GM12872 (cell line): Measurements from ENCODE around the gene VN1R5.

Experiments
- CTCF ChIP-seq: IDR thresholded peaks from 3 replicates; pipeline ENCODE4 v1.5.1; 2011; ENCODE audit warnings: low read depth, mild to moderate bottlenecking, low read length, moderate library complexity; ENCODE audit not compliant: insufficient read depth

Gene VN1R5

GRCh38 chr1:247291161-247291560 is 35.3 kb downstream of the VN1R5 start:
- TF ChIP-seq CTCF, result no peak

GRCh38 chr1:247291833-247292561 is 36.1 kb downstream of the VN1R5 start:
- no peak for TF ChIP-seq CTCF

DNA sequence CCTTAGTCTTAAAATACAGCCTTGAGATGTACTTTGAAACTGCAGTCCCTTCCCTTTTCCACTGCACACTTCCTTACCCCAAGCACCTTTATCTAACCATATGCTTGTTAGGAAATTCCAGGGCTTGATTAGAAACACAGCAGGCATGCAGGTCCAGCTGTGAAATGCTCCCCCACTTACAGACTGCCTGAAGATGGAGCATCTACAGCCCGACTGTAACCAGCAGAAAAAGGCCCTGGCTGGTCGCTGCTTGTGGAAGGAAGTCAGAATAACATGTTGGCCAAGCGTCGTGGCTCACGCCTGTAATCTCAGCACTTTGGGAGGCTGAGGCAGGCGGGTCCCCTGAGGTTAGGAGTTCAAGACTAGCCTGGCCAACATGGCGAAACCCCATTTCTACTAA is 37.2 kb downstream of the VN1R5 start:
- TF ChIP-seq CTCF, result no peak

DNA sequence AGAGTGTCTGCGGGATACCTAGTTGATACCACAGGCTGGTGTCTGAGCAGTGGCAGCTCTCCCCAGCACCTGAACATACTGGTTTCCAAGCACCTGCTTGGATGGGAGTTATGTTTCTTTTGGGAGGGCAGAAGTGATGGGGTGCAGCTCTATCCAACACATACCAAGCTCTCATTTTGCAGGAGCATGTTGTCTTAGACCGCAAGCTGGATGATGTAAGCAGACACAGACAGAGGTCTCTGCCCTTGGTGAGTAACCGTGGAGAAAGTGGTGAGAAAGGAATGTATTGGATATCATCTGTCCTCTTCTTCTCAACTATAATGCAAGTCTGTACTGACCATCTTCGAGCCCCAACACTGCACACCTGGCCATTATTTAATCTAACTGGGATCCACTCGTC is 38.4 kb downstream of the VN1R5 start:
- TF ChIP-seq CTCF, result no peak

DNA sequence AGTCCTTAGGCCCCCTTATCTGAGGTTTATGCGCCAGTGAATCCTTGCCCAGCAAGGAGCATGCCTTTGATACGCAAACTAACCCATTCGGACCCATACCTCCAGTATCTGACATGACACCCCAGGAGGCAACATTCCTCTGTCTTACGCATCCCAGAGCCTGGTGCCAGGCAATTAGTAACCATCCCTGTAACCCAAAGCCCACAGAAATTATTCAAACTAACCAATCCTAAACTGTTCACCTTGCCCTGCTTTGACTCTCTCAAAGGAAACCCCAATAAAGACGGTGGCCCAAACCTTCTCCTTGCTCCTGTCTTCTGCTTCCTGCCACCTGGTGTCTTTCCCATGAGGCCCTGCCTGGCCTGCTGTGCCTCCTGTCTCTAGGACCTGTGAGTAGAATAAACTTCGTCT is 39.4 kb downstream of the VN1R5 start:
- no peak for TF ChIP-seq CTCF

- TF ChIP-seq CTCF, result no peak
Measured at GRCh38 chr1:247295746-247296145, 39.9 kb downstream of the VN1R5 start.

DNA sequence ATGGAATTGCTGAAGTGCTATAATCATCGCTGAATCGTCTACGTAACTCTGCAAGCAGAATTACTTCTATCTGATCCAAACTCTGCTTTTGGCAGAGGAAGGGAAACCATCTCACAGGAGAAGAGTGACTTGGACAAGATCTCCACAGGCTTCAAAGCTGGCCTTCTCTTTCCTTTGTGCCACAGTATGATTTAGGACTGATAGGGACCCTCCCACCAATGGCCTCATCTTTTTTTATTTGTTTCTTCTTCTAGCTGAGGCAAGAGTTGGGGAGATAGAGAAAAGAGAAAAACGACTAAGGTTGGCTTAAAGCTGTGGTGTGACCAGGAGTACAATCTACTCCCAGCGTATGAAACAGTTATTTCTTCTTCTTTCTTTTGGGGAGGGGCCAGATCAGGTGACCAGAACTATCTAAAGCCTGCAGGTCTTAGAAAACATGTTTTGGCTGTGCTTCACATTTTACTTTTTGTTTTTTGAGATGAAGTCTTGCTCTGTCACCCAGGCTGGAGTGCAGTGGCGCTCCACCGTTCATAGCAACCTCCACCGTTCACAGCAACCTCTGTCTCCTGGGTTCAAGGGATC is 40.8 kb downstream of the VN1R5 start:
- no peak for TF ChIP-seq CTCF
